IPS-15b (cell line): Measurements from ENCODE around the gene COL13A1.

Experiments used
- H3K27me3 ChIP-seq: one replicate; pipeline ENCODE4 v1.6.1; 2013; ENCODE audit warnings: low read length; ENCODE audit not compliant: control insufficient read depth, insufficient read depth
- H3K36me3 ChIP-seq: one replicate; pipeline ENCODE4 v1.6.1; 2013; ENCODE audit warnings: low read length; ENCODE audit not compliant: control insufficient read depth, insufficient read depth
- H3K4me1 ChIP-seq: one replicate; pipeline ENCODE4 v1.6.1; 2013; ENCODE audit warnings: mild to moderate bottlenecking, low read length; ENCODE audit not compliant: control insufficient read depth, insufficient read depth
- H3K4me3 ChIP-seq: one replicate; pipeline ENCODE4 v1.5.1; 2013; ENCODE audit warnings: low read depth, low read length
- H3K9ac ChIP-seq: one replicate; pipeline ENCODE4 v1.6.1; 2013; ENCODE audit warnings: low read depth, mild to moderate bottlenecking, low read length
- H3K9me3 ChIP-seq: one replicate; pipeline ENCODE4 v1.6.1; 2013; ENCODE audit warnings: mild to moderate bottlenecking, low read length; ENCODE audit not compliant: control insufficient read depth, insufficient read depth

The COL13A1 gene

DNA sequence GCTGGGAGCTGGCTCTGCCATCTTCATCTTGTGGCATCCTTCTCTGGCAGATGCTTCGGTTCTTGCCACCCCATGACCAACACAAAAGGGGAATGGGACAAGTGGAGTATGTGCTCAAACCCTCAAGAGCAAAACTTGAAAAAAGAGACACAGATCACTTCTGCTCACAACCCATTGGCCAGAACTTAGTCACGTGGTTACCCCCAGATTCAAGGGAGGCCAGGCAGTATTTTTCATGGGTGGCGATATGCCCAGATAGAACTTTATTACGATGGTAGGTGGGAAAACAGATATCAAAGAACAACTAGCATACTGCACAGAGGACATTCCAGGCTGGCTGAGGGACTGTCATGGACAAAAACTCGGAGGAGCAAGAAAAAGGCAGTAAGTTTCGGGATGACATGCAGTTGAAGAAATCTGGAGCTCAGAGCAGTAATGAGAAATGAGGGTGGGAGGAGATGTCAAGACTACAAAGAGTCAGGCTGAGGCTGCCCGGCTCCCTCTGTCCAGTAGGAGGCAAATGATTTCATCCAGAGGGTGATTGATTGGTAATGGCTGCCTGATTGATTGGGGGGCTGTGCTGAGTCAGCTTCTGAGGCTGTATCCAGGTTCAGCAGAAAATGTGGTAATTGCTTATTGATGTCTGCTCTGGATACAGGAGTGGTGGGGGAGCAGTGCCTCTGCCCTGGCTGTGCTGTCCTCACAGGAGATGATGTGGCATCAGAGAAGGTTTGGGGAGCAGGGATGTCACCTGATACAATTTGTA is 25.3 kb downstream of the COL13A1 start:
- Histone ChIP-seq H3K27me3 (peaks cover 3% of the 10 kb centered on the region), H3K4me3 (no peak overlapping the region), H3K9me3 (no peaks in the 10 kb centered on the region)

DNA sequence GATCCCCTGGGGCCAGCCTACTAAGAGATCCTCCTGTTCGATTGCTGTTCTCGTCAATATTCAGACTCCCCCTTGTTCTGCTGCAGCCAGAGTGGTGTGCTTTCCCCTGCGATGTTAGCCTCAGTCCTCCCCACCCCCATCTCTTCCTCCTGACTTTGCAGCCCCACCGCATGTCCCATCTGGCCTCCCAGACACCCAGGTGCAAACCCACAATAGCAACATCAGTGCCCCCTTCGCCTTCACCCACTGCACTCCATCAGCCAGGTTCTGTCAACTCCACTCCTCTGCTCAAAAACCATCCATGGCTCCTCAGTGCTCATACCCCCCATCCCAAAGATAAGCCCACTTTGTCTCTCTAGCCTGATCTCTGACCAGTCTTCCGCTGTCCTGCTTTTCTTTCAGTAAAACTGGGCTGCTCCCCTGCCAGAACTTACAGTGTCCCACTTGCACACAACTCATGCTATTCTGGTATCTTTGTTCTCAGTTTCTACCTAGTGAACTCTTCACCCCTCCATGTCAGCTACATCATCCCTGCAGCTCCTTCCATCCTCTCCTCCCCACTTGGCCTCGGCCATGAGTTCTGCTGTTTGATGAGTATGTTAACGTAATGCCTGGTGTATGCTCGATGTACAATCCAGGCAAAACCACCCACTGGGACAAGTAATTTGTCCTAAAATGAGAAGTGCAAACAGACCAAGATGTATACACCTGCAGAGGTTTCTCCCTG is 26.6 kb downstream of the COL13A1 start:
- H3K4me3 ChIP-seq = no peak overlapping the region
- peaks cover 3% of the 10 kb centered on the region for H3K27me3 ChIP-seq
- H3K9ac ChIP-seq = no peak overlapping the region
- no peaks in the 10 kb centered on the region for H3K9me3 ChIP-seq
- H3K36me3 ChIP-seq = no peaks in the 10 kb centered on the region
- H3K4me1 ChIP-seq = peaks cover 2% of the 10 kb centered on the region

More for the DNA sequence above, 25.3 kb downstream of the COL13A1 start:
- Histone ChIP-seq H3K36me3 (no peaks in the 10 kb centered on the region), H3K9ac (no peak overlapping the region), H3K4me1 (peaks cover 2% of the 10 kb centered on the region)

DNA sequence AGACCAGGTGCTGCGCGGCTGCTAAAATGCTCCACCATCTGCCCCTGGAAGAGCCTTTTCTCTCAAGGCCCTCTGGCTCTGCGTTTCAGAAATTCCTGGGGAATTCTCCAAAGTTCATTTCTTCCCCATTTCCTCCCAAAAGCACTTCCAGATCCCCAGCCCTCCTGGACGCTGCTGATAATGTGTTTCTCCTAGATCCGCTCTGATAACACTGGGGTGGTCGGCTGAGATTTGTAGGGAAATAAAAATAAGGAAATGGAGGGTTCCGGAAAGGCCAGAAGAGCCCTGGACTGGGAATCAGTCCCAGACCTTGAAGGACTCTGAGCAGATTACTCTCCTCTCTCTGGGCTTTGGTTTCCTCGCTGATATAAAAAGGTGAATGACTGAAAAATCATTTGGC is 28.1 kb downstream of the COL13A1 start:
- H3K36me3 ChIP-seq = no peaks in the 10 kb centered on the region
- H3K9me3 ChIP-seq = no peaks in the 10 kb centered on the region
- H3K4me3 ChIP-seq = no peak overlapping the region
- peaks cover 3% of the 10 kb centered on the region for H3K27me3 ChIP-seq
- no peak overlapping the region for H3K9ac ChIP-seq
- H3K4me1 ChIP-seq = peaks cover 2% of the 10 kb centered on the region

GRCh38 chr10:69831231-69831855 is 29.6 kb downstream of the COL13A1 start:
- Histone ChIP-seq H3K4me3 (no peak overlapping the region), H3K4me1 (peaks cover 2% of the 10 kb centered on the region), H3K9ac (no peak overlapping the region), H3K27me3 (peaks cover 3% of the 10 kb centered on the region), H3K36me3 (no peaks in the 10 kb centered on the region), H3K9me3 (no peaks in the 10 kb centered on the region)

DNA sequence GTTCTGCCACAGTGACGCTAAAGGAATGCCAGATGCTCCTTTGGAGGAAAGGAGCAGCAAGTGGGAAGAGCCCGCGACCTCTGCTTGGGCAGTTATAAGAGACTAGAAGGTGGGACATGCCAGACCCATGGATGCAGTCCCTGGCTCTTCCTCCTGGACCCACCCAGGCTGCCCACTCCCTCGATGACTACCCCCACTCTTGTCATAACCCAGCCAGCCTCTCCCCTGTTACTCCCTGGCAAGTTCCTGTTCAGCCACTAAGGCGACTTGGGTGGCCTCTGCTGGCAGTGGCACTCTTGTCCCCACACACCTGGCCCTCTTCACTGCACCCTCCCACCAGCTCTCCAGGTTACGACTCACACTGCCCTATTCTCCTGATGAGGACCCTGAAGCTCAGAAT is 33.5 kb downstream of the COL13A1 start:
- Histone ChIP-seq H3K27me3 (peaks cover 3% of the 10 kb centered on the region), H3K9me3 (no peaks in the 10 kb centered on the region), H3K4me1 (peaks cover 4% of the 10 kb centered on the region), H3K4me3 (no peak overlapping the region), H3K9ac (no peak overlapping the region), H3K36me3 (no peaks in the 10 kb centered on the region)

DNA sequence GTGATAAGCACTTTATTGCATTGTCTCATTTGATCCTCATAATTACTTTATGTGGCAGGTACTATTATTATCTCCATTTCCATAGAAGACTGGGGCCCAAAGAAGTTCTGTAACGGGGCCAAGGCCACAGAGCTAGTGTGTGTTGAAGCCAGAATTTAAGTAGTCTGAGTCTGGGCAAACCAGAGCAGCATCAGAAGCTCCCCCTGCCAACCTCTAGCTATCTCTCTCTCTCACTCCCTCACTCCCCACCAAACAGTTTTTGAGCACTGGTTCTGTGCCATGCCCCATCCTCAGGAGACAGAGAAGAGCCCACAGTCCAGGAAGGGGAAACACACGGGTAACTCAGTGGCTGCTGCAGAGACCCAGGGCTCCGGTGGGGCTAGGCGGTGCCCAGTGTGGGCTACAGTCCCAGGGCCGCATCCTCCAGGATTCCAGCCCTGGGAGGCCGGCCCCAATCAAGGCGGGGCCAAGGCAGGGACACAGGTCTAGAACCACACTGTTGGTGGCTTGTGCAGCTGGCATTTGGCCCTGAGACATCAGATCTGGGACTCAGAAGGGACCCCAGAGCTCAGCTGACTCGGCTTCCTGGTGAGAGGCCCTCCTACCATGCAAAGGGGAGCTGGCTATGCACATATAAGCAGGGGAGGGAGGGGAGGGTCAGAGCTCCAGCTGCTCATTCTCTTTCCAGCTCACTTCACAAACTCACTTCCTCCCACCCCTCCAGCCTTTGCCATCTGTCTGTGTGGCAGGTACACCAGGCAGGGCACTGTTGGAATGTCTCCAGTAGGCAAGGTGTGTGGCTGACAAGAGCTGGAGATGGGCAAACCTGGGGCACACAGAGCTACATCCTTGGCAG is 34.4 kb downstream of the COL13A1 start:
- no peak overlapping the region for H3K9ac ChIP-seq
- peaks cover 4% of the 10 kb centered on the region for H3K4me1 ChIP-seq
- no peaks in the 10 kb centered on the region for H3K9me3 ChIP-seq
- H3K36me3 ChIP-seq = no peaks in the 10 kb centered on the region
- H3K4me3 ChIP-seq = no peak overlapping the region
- H3K27me3 ChIP-seq = peaks cover 3% of the 10 kb centered on the region

GRCh38 chr10:69836731-69837030 is 35.0 kb downstream of the COL13A1 start:
- H3K9me3 ChIP-seq = no peaks in the 10 kb centered on the region
- peaks cover 2% of the 10 kb centered on the region for H3K27me3 ChIP-seq
- H3K4me3 ChIP-seq = no peak overlapping the region
- no peak overlapping the region for H3K9ac ChIP-seq
- H3K4me1 ChIP-seq = peaks cover 4% of the 10 kb centered on the region
- no peaks in the 10 kb centered on the region for H3K36me3 ChIP-seq

GRCh38 chr10:69837261-69837660 is 35.6 kb downstream of the COL13A1 start:
- Histone ChIP-seq H3K4me3 (no peak overlapping the region), H3K27me3 (no peaks in the 10 kb centered on the region), H3K36me3 (no peaks in the 10 kb centered on the region), H3K9me3 (no peaks in the 10 kb centered on the region), H3K9ac (no peak overlapping the region), H3K4me1 (peaks cover 4% of the 10 kb centered on the region)

- no peaks in the 10 kb centered on the region for H3K36me3 ChIP-seq
- H3K27me3 ChIP-seq = no peaks in the 10 kb centered on the region
- H3K9me3 ChIP-seq = no peaks in the 10 kb centered on the region
- H3K4me1 ChIP-seq = peaks cover 4% of the 10 kb centered on the region
- H3K9ac ChIP-seq = no peak overlapping the region
- H3K4me3 ChIP-seq = no peak overlapping the region
Observed at GRCh38 chr10:69838418-69838817, 36.7 kb downstream of the COL13A1 start.

- Histone ChIP-seq H3K4me3 (no peak overlapping the region), H3K4me1 (peaks cover 4% of the 10 kb centered on the region), H3K36me3 (no peaks in the 10 kb centered on the region), H3K9ac (no peak overlapping the region), H3K9me3 (no peaks in the 10 kb centered on the region), H3K27me3 (no peaks in the 10 kb centered on the region)
Observed at GRCh38 chr10:69838853-69839252, 37.1 kb downstream of the COL13A1 start.

GRCh38 chr10:69839696-69840345 is 38.1 kb downstream of the COL13A1 start:
- Histone ChIP-seq H3K9me3 (no peaks in the 10 kb centered on the region), H3K27me3 (no peaks in the 10 kb centered on the region), H3K36me3 (no peaks in the 10 kb centered on the region), H3K9ac (no peak overlapping the region), H3K4me1 (peaks cover 8% of the 10 kb centered on the region), H3K4me3 (no peak overlapping the region)
